IMR-90 (cell line): ENCODE data around the gene PIGC. TPM values are rescaled to one million over a fixed set of nuclear protein-coding genes. Genes with fewer than 3 reads are reported as not detected.

Experiments used
- ATAC-seq: fragments of 200-7000 bp; cut with Tn5 transposase; 2 replicates; pipeline ENCODE4 v1.9.1; 2020; ENCODE audit warnings: low read depth, mild to moderate bottlenecking, moderate library complexity
- BruUV-seq: library from RNA; stranded (reverse); fragments of 400-500 nt; replicated peaks from 2 replicates; lab custom pipeline; 2021; lab: Mats Ljungman, UMichigan
- CTCF ChIA-PET: fragments of 300-600 bp; formaldehyde crosslinking; extraction: SDS; loops from one replicate; lab custom pipeline; 2021; ENCODE audit warnings: antibody characterized with exemption; lab: Yijun Ruan, JAX
- POLR2A ChIA-PET: fragments of 300-600 bp; sonication (Branson Sonifier 250); formaldehyde crosslinking; loops from one replicate; lab custom pipeline; 2022; ENCODE audit warnings: antibody characterized with exemption; ENCODE audit not compliant: unreplicated experiment; lab: Charles Lee
- DNase-seq: peaks from one replicate; pipeline ENCODE4 v3.0.0; 2013
- H2AFZ ChIP-seq: replicated peaks from 2 replicates; pipeline ENCODE3; 2013; ENCODE audit warnings: low read length, mild to moderate bottlenecking; ENCODE audit not compliant: poor library complexity
- H2AK5ac ChIP-seq: 2 replicates; pipeline ENCODE4 v1.6.1; 2013; ENCODE audit warnings: low read depth, low read length, inconsistent platforms
- H2AK9ac ChIP-seq: replicated peaks from 2 replicates; pipeline ENCODE3; 2013; ENCODE audit warnings: mild to moderate bottlenecking, low read depth, low read length, moderate library complexity; ENCODE audit not compliant: poor library complexity
- H2BK120ac ChIP-seq: 2 replicates; pipeline ENCODE4 v1.6.1; 2013; ENCODE audit warnings: low read depth, low read length, inconsistent platforms
- H2BK15ac ChIP-seq: 3 replicates; pipeline ENCODE4 v1.6.1; 2013; ENCODE audit warnings: low read depth, low read length, inconsistent platforms
- H2BK20ac ChIP-seq: 2 replicates; pipeline ENCODE4 v1.6.1; 2013; ENCODE audit warnings: low read depth, mild to moderate bottlenecking, inconsistent platforms, low read length, moderate library complexity
- H2BK5ac ChIP-seq: 2 replicates; pipeline ENCODE4 v1.6.1; 2013; ENCODE audit warnings: mild to moderate bottlenecking, low read depth, low read length, inconsistent platforms; ENCODE audit not compliant: poor library complexity, severe bottlenecking
- H3K14ac ChIP-seq: replicated peaks from 2 replicates; pipeline ENCODE4 v1.6.1; 2013; ENCODE audit warnings: low read depth, low read length, inconsistent platforms
- H3K18ac ChIP-seq: 2 replicates; pipeline ENCODE4 v1.6.1; 2013; ENCODE audit warnings: low read depth, low read length, control low read depth
- H3K23ac ChIP-seq: 2 replicates; pipeline ENCODE4 v1.6.1; 2013; ENCODE audit warnings: low read depth, low read length, inconsistent platforms
- H3K27ac ChIP-seq: 2 replicates; pipeline ENCODE4 v1.5.1; 2013; ENCODE audit warnings: mild to moderate bottlenecking, control low read depth, low read length; ENCODE audit not compliant: insufficient read depth
- H3K27me3 ChIP-seq: 2 replicates; pipeline ENCODE4 v1.6.1; 2013; ENCODE audit warnings: low read length; ENCODE audit not compliant: control insufficient read depth, insufficient read depth
- H3K36me3 ChIP-seq: 2 replicates; pipeline ENCODE4 v1.6.1; 2013; ENCODE audit warnings: low read length, mixed read lengths; ENCODE audit not compliant: control insufficient read depth, insufficient read depth
- H3K4ac ChIP-seq: 2 replicates; pipeline ENCODE4 v1.6.1; 2013; ENCODE audit warnings: low read depth, low read length, inconsistent platforms
- H3K4me1 ChIP-seq: 2 replicates; pipeline ENCODE4 v1.6.1; 2013; ENCODE audit warnings: low read length, mixed read lengths; ENCODE audit not compliant: control insufficient read depth, insufficient read depth
- H3K4me2 ChIP-seq: 2 replicates; pipeline ENCODE4 v1.6.1; 2013; ENCODE audit warnings: low read depth, mild to moderate bottlenecking, control low read depth, low read length, moderate library complexity
- H3K4me3 ChIP-seq: 2 replicates; pipeline ENCODE4 v1.5.1; 2013; ENCODE audit warnings: low read depth, mild to moderate bottlenecking, control low read depth, low read length, moderate library complexity; ENCODE audit not compliant: insufficient read depth
- H3K56ac ChIP-seq: 2 replicates; pipeline ENCODE4 v1.6.1; 2013; ENCODE audit warnings: low read length, inconsistent platforms; ENCODE audit not compliant: insufficient read depth; ENCODE audit errors: extremely low read depth
- H3K79me1 ChIP-seq, 2 experiments: 2 replicates each; pipeline ENCODE4 v1.6.1; 2013; ENCODE audit warnings: low read length in 2 of 2, inconsistent platforms in 1 of 2, low read depth in 1 of 2
- H3K9ac ChIP-seq: 2 replicates; pipeline ENCODE4 v1.6.1; 2013; ENCODE audit warnings: low read depth, low read length, control low read depth
- H3K9me1 ChIP-seq: 2 replicates; pipeline ENCODE4 v1.6.1; 2013; ENCODE audit warnings: low read length, inconsistent platforms; ENCODE audit not compliant: insufficient read depth
- H3K9me3 ChIP-seq: 2 replicates; pipeline ENCODE4 v1.6.1; 2013; ENCODE audit warnings: low read length; ENCODE audit not compliant: control insufficient read depth, insufficient read depth
- H4K20me1 ChIP-seq: 2 replicates; pipeline ENCODE4 v1.6.1; 2013; ENCODE audit warnings: low read length, inconsistent platforms; ENCODE audit not compliant: insufficient read depth
- H4K5ac ChIP-seq: 2 replicates; pipeline ENCODE4 v1.6.1; 2013; ENCODE audit warnings: mild to moderate bottlenecking, low read depth, low read length, control low read depth
- H4K8ac ChIP-seq, 2 experiments: 2 replicates each; pipeline ENCODE4 v1.6.1; 2013; ENCODE audit warnings: low read depth in 2 of 2, low read length in 2 of 2, control low read depth in 1 of 2, inconsistent platforms in 1 of 2
- H4K91ac ChIP-seq: 2 replicates; pipeline ENCODE4 v1.6.1; 2013; ENCODE audit warnings: low read depth, low read length, inconsistent platforms; ENCODE audit not compliant: insufficient read depth
- CEBPB ChIP-seq: IDR thresholded peaks from 2 replicates; pipeline ENCODE4 v1.6.1; 2012; ENCODE audit warnings: low read depth, low read length, improper control_type of control experiment
- CHD1 ChIP-seq: IDR thresholded peaks from 2 replicates; pipeline ENCODE4 v1.6.1; 2012; ENCODE audit warnings: low read depth, low read length, improper control_type of control experiment
- MAFK ChIP-seq: IDR thresholded peaks from 2 replicates; pipeline ENCODE4 v1.6.1; 2012; ENCODE audit warnings: low read depth, low read length, improper control_type of control experiment
- NFE2L2 ChIP-seq: fragments of 150-350 bp; IDR thresholded peaks from 2 replicates; pipeline ENCODE4 v1.6.1; 2016; ENCODE audit warnings: low read depth, mild to moderate bottlenecking, low read length
- POLR2A ChIP-seq: IDR thresholded peaks from 2 replicates; pipeline ENCODE4 v1.6.1; 2012; ENCODE audit warnings: mild to moderate bottlenecking, low read depth, low read length
- RFX5 ChIP-seq: IDR thresholded peaks from 2 replicates; pipeline ENCODE4 v1.8.0; 2012; ENCODE audit warnings: low read depth, mild to moderate bottlenecking, low read length, moderate library complexity
- WGBS, 2 experiments: methylation state at CpG; one replicate each; pipeline versions ENCODE4 v1.1.5 to v1.1.7; 2013; ENCODE audit warnings: missing lambda C conversion rate in 2 of 2; ENCODE audit not compliant: insufficient read length in 1 of 2; ENCODE audit errors: extremely low coverage in 2 of 2; 5-methylcytosine and 5-hydroxymethylcytosine counted together
- dilution Hi-C: fragments of 300-500 bp; cut with HindIII; formaldehyde crosslinking; loops from one replicate; pipeline ENCODE4 v1.14.3; 2018; ENCODE audit warnings: low sequenced_read_pairs; ENCODE audit not compliant: unreplicated experiment
- in situ Hi-C: fragments of 300-500 bp; cut with MboI; formaldehyde crosslinking; loops from 3 replicates; pipeline ENCODE4 v1.14.3; 2019; ENCODE audit warnings: low sequenced_read_pairs, inconsistent platforms, mixed read lengths
- intact Hi-C: fragments of 100-400 bp; cut with micrococcal nuclease; formaldehyde crosslinking; loops from 2 replicates; pipeline ENCODE4 v1.10.0; 2022
- polyA plus RNA-seq, 3 experiments: library from polyadenylated mRNA; depleted of rRNA; stranded (reverse); fragments of >200 nt; gene quantifications; 2 replicates each; pipeline ENCODE4 v1.2.3, GENCODE V29; 2012; ENCODE audit warnings: low replicate concordance in 1 of 3
- total RNA-seq: library from RNA; depleted of rRNA; stranded (reverse); fragments of >200 nt; gene quantifications from 2 replicates; pipeline ENCODE4 v1.2.3, GENCODE V29; 2012

Gene PIGC
- total and polyA plus RNA-seq, 2 of the 4 experiments (the other 2 are of a cell fraction) = 14.9 to 15.8 TPM

DNA sequence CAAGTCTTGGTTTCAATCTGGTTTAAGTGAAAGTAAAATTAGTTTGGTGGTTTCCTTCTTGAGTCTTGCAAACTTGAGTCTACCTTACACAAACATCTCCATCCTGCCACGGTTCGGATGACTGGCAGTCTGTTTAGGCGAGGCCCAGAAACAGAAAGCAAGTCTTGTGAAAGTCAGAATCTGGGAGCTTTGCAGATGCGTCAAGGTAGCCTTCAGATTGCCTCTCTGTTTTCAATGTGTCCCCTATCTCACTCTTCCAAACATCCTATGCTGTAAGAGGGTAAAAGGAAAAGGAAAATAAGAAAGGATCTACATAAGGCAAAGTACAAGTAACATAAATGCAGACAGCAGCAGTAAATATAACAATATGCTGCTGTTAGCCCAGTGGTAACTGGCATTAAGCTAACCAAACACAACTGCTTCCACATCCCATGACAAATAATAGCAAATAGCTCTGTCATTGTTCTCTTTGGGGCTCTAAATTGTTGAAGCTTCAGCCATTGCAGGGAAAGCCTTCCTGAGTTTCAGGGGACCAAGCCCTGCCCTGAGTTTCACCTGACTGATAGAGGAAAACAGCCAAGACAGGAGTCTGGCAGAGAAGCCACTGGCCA lies 49.6 kb downstream of the PIGC start (continued):
- TF ChIP-seq MAFK = no peak

DNA sequence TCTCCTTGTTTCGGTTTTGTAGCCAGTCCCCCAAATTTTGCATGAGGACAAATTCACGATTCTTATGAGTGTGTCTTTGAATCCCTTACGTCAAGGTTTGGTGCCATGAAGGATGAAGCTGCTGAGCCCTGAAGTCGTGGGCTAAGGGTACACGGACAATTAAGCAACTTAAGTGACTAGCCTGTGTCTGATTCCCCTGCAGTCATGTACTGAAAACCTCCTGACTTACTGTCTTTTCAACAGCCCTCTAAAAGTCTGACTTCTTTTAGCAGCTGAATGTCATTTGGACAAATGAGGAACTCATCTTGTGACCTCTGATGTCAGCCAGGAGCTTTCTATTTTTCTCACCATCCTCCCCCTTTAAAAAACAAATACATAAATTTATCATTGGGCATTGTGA lies 50.5 kb downstream of the PIGC start:
- Histone ChIP-seq H3K9ac (no peak overlapping the region), H4K8ac (no peak overlapping the region), H3K14ac (no peak overlapping the region), H3K23ac (no peak overlapping the region), H3K4me1 (peaks cover 2% of the 10 kb centered on the region), H2AK5ac (no peak overlapping the region), H3K27ac (no peak overlapping the region), H3K79me1 (no peaks in the 10 kb centered on the region), H4K20me1 (no peaks in the 10 kb centered on the region), H3K9me1 (no peaks in the 10 kb centered on the region), H3K18ac (no peak overlapping the region), H3K56ac (no peak overlapping the region), H2BK20ac (no peak overlapping the region), H2BK15ac (no peak overlapping the region), H4K5ac (no peak overlapping the region), H2AFZ (no peak overlapping the region), H3K9me3 (no peaks in the 10 kb centered on the region), H3K4me3 (no peak overlapping the region), H2BK5ac (no peak overlapping the region), H3K27me3 (no peaks in the 10 kb centered on the region), H2AK9ac (no peak overlapping the region), H3K36me3 (no peaks in the 10 kb centered on the region), H2BK120ac (no peak overlapping the region), H3K4ac (no peak overlapping the region), H3K4me2 (no peak overlapping the region), H4K91ac (no peak overlapping the region)
- WGBS, 2 experiments = 100% methylated on average over 2 of the region's 5 CpGs; no CpG with 5 or more reads in 1 of the 2 experiments
- POLR2A ChIA-PET = no interaction called here
- ATAC-seq (no peak), DNase-seq (no peak)
- TF ChIP-seq CEBPB (no peak), NFE2L2 (no peak), MAFK (no peak), CHD1 (no peak), POLR2A (no peak), RFX5 (no peak)
- CTCF ChIA-PET = no interaction called here
- in situ Hi-C loops = loop anchor here (10.0 kb wide), 1 partner anchor 249 kb away; no protein-coding TSS in a partner anchor
- BruUV-seq = no TSS peak
- dilution Hi-C loops = no loop called here
- intact Hi-C loops = no loop called here
